ENCODE measurements around the gene C17orf75.

- TF ChIP-seq CTCF (IDR thresholded peaks at IDR 0.05; ENCODE audit: low read length) = no peak
- no peak for TF ChIP-seq EZH2 (IDR thresholded peaks at IDR 0.05; ENCODE audit: borderline replicate concordance, low read length)
Measured at GRCh38 chr17:32311028-32311536, 30.9 kb downstream of the C17orf75 start.
